Astrocyte (in vitro differentiated cells and primary cell): ENCODE data around the gene JMJD1C.

Source experiments
- CTCF ChIP-seq: IDR thresholded peaks from 2 replicates; pipeline ENCODE4 v1.5.1; 2011; ENCODE audit warnings: low read depth, mild to moderate bottlenecking, inconsistent platforms, low read length, moderate library complexity; ENCODE audit not compliant: insufficient read depth
- EZH2 ChIP-seq: IDR thresholded peaks from 2 replicates; pipeline ENCODE4 v1.6.1; 2012; ENCODE audit warnings: mild to moderate bottlenecking, low read length, inconsistent platforms; ENCODE audit not compliant: insufficient read depth

GRCh38 chr10:63241841-63242281, 223.9 kb downstream of the JMJD1C start:
- TF ChIP-seq CTCF = no peak
- TF ChIP-seq EZH2 = no peak
